SU-DHL-6 (cell line): ENCODE data around the gene SEMA5A.

Source experiments
- H2AFZ ChIP-seq: fragments of 200-600 bp; sonication (generic); 2 replicates; pipeline ENCODE4 v1.6.1; 2014; ENCODE audit warnings: low read depth, mild to moderate bottlenecking, moderate library complexity, mixed read lengths, antibody characterized with exemption, low read length; ENCODE audit not compliant: severe bottlenecking
- H3F3A ChIP-seq: fragments of 200-600 bp; shearing (Covaris generic); 2 replicates; pipeline ENCODE4 v1.6.0; 2016; ENCODE audit warnings: antibody characterized with exemption, mild to moderate bottlenecking; ENCODE audit not compliant: insufficient read depth
- H3K27ac ChIP-seq: fragments of 200-600 bp; sonication (generic); 2 replicates; pipeline ENCODE4 v1.5.1; 2016; ENCODE audit warnings: low read depth, mild to moderate bottlenecking, low read length, moderate library complexity, mixed read lengths
- H3K27me3 ChIP-seq: fragments of 200-600 bp; sonication (generic), shearing (Covaris generic); 2 replicates; pipeline ENCODE4 v1.6.0; 2014; ENCODE audit warnings: mild to moderate bottlenecking, low read length
- H3K36me3 ChIP-seq: fragments of 200-600 bp; sonication (generic); 2 replicates; pipeline ENCODE4 v1.6.1; 2014; ENCODE audit warnings: mild to moderate bottlenecking, low read length, mixed read lengths
- H3K4me2 ChIP-seq: fragments of 300-600, 200-600 bp; shearing (Covaris generic), sonication (generic); 2 replicates; pipeline ENCODE4 v1.6.0; 2014; ENCODE audit warnings: low read length, low read depth, mild to moderate bottlenecking; ENCODE audit not compliant: poor library complexity, severe bottlenecking
- H3K4me3 ChIP-seq: fragments of 200-600 bp; sonication (generic); 2 replicates; pipeline ENCODE4 v1.5.1; 2014; ENCODE audit warnings: antibody characterized with exemption, low read length, mild to moderate bottlenecking, mixed read lengths; ENCODE audit not compliant: insufficient read depth, poor library complexity, severe bottlenecking
- H3K79me2 ChIP-seq: fragments of 200-600 bp; sonication (generic); 2 replicates; pipeline ENCODE4 v1.6.1; 2014; ENCODE audit warnings: mild to moderate bottlenecking, low read length, moderate library complexity; ENCODE audit not compliant: insufficient read depth
- H3K9ac ChIP-seq: fragments of 200-600 bp; sonication (generic); 2 replicates; pipeline ENCODE4 v1.7.0; 2014; ENCODE audit warnings: mild to moderate bottlenecking, low read length
- H3K9me2 ChIP-seq: fragments of 200-600 bp; sonication (generic); replicated peaks from 2 replicates; pipeline ENCODE4 v1.6.1; 2014; ENCODE audit warnings: low read length; ENCODE audit not compliant: insufficient read depth
- H3K9me3 ChIP-seq: fragments of 200-600 bp; sonication (generic); 2 replicates; pipeline ENCODE4 v1.6.1; 2014; ENCODE audit warnings: low read length, mixed read lengths; ENCODE audit not compliant: insufficient read depth
- H4K20me1 ChIP-seq: fragments of 200-600 bp; sonication (generic); 2 replicates; pipeline ENCODE4 v1.6.1; 2014; ENCODE audit warnings: low read depth, mild to moderate bottlenecking, antibody characterized with exemption, low read length, moderate library complexity, mixed read lengths
- EZH2phosphoT487 ChIP-seq: fragments of 200-600 bp; sonication (generic), shearing (Covaris generic); conservative IDR thresholded peaks from 2 replicates; pipeline ENCODE4 v1.6.1; 2018; ENCODE audit warnings: mild to moderate bottlenecking, antibody characterized with exemption, low read length, moderate library complexity, mixed read lengths
- TF ChIP-seq, protein P1 (sequence below): fragments of 200-600 bp; sonication (generic); IDR thresholded peaks from one replicate; pipeline ENCODE4 v1.5.1; 2017; ENCODE audit warnings: antibody characterized with exemption, mild to moderate bottlenecking, low read length, moderate library complexity; ENCODE audit not compliant: insufficient read depth, poor library complexity, severe bottlenecking

Gene SEMA5A

DNA sequence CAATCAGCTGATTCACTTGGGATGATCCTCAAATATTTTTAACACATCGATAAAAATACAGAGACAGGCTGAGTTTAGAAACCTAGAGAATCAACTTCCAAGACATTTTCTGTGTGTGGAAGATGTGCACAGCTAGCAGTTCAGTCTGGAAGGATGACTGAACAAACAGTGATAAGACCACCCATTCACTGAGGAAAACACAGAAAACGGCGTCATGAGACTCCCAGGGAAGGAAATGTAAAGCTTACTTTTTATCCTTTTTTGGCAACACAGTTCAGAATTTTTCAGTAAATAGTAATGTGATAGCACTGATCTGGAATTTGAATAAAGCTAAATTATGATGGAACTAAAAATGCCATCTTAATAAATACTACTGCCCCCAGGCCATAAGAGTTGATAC, 277.6 kb downstream of the SEMA5A start:
- Histone ChIP-seq H3F3A (no peaks in the 10 kb centered on the region), H2AFZ (no peak overlapping the region)

DNA sequence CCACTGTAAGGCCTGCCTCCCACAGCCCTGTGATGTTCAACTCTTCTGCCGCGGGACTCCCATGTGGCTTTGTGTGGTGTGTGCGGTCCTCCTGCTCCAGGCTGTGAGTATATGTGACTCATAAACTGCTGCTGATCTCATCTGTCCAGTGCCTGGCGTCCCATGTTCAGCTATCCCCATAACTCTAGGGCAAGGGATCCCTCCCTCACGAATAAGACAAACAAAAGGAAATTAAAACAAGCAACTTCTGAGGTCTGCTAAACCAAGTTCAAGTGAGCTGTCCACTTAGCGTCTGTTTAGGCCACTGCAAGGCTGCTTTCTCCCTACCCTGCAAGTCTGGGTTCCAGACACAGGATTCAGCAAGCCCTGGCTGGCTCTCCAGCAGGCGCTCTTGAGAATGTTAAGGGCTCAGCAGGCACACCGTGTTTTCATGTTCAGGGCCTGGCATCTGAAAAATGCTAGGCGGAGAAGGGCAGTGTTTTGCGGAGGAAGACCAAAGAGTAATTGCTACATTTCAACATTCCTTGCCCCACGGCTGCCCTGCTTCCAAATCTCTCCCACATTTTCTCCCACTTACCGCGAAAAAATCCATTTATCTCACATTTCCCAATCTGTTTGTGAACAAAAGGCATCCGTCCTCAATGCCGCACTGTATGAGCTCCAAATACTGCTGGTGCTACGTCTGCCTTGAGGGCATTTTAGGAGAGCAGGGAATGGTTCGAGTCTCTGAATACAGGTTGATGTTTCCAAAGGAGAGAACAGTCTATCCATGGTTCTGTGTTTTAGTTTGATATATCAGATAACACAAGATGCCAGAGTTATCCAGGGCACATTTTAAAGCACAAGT, 280.2 kb downstream of the SEMA5A start:
- no peaks in the 10 kb centered on the region for H3K27me3 ChIP-seq
- no peaks in the 10 kb centered on the region for H3K9me3 ChIP-seq
- H3K9ac ChIP-seq = no peak overlapping the region
- no peaks in the 10 kb centered on the region for H3F3A ChIP-seq
- H2AFZ ChIP-seq = no peak overlapping the region
- H4K20me1 ChIP-seq = no peaks in the 10 kb centered on the region
- no peaks in the 10 kb centered on the region for H3K79me2 ChIP-seq
- TF ChIP-seq, protein P1, sequence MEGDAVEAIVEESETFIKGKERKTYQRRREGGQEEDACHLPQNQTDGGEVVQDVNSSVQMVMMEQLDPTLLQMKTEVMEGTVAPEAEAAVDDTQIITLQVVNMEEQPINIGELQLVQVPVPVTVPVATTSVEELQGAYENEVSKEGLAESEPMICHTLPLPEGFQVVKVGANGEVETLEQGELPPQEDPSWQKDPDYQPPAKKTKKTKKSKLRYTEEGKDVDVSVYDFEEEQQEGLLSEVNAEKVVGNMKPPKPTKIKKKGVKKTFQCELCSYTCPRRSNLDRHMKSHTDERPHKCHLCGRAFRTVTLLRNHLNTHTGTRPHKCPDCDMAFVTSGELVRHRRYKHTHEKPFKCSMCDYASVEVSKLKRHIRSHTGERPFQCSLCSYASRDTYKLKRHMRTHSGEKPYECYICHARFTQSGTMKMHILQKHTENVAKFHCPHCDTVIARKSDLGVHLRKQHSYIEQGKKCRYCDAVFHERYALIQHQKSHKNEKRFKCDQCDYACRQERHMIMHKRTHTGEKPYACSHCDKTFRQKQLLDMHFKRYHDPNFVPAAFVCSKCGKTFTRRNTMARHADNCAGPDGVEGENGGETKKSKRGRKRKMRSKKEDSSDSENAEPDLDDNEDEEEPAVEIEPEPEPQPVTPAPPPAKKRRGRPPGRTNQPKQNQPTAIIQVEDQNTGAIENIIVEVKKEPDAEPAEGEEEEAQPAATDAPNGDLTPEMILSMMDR = no peak
- no peak for TF ChIP-seq EZH2phosphoT487
- no peaks in the 10 kb centered on the region for H3K36me3 ChIP-seq
- no peak overlapping the region for H3K4me2 ChIP-seq
- no peak overlapping the region for H3K27ac ChIP-seq
- no peaks in the 10 kb centered on the region for H3K9me2 ChIP-seq
- H3K4me3 ChIP-seq = no peak overlapping the region

More for the DNA sequence above, 277.6 kb downstream of the SEMA5A start:
- Histone ChIP-seq H4K20me1 (no peaks in the 10 kb centered on the region), H3K36me3 (no peaks in the 10 kb centered on the region), H3K9ac (no peak overlapping the region), H3K27me3 (no peaks in the 10 kb centered on the region), H3K27ac (no peak overlapping the region), H3K79me2 (no peaks in the 10 kb centered on the region), H3K4me3 (no peak overlapping the region), H3K9me3 (no peaks in the 10 kb centered on the region), H3K9me2 (no peaks in the 10 kb centered on the region), H3K4me2 (no peak overlapping the region)
- TF ChIP-seq, protein P1 = no peak
- TF ChIP-seq EZH2phosphoT487 = no peak

DNA sequence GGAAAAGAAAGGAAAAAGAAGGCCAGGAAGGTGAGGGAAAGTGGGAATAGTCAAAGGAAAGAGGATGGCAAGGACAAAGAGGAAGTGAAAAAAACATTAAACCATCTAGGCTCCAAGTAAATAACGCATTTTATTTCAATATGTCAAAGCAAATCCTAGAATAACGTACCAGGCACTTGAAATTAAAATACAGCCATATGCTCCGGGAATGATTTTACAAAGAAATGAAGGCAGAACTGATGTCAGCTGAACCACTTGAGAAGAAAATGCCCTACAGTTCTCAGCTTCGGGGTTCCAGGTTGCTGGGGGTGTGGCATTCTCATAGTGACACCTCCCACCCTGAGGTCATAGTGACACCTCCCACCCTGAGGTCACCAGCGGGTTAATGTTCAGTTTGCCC, 281.6 kb downstream of the SEMA5A start:
- H3F3A ChIP-seq = no peaks in the 10 kb centered on the region
- TF ChIP-seq EZH2phosphoT487 = no peak
- TF ChIP-seq, protein P1 = no peak
- no peak overlapping the region for H2AFZ ChIP-seq
- no peaks in the 10 kb centered on the region for H3K27me3 ChIP-seq
- H3K36me3 ChIP-seq = no peaks in the 10 kb centered on the region
- no peaks in the 10 kb centered on the region for H4K20me1 ChIP-seq
- no peak overlapping the region for H3K9ac ChIP-seq
- no peak overlapping the region for H3K4me3 ChIP-seq
- no peak overlapping the region for H3K27ac ChIP-seq
- no peaks in the 10 kb centered on the region for H3K79me2 ChIP-seq
- H3K4me2 ChIP-seq = no peak overlapping the region
- no peaks in the 10 kb centered on the region for H3K9me2 ChIP-seq
- no peaks in the 10 kb centered on the region for H3K9me3 ChIP-seq
